Neural progenitor cell (in vitro differentiated cells): Measurements from ENCODE around the gene MYL12A.

ENCODE experiments used
- CTCF ChIP-seq: fragments of 200-600 bp; sonication (generic); IDR thresholded peaks from 2 replicates; pipeline ENCODE4 v1.5.1; 2017; ENCODE audit warnings: antibody characterized with exemption, mild to moderate bottlenecking
- EZH2 ChIP-seq: fragments of 200-600 bp; sonication (generic); IDR thresholded peaks from 2 replicates; pipeline ENCODE4 v1.6.1; 2017; ENCODE audit warnings: antibody characterized with exemption, mild to moderate bottlenecking, moderate library complexity
- EZH2phosphoT487 ChIP-seq: fragments of 200-600 bp; sonication (generic); IDR thresholded peaks from 2 replicates; pipeline ENCODE4 v1.6.1; 2017; ENCODE audit warnings: antibody characterized with exemption

DNA sequence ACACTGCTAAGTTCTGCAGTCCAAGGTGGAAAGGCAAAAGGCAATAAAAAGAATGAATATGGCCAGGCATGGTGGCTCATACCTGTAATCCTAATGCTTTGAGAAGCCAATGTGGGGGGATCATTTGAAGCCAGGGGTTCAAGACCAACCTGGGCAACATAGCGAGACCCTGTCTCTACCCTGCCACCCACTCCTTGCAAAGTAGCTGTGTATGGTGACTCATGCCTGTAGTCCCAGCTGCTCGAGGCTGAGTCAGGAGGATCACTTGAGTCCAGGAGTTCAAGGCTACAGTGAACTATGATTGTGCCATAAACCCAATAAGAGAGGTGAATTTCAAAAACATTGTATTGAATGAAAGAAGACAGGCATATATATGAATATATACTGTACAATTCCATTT lies 16.8 kb downstream of the MYL12A start:
- no peak for TF ChIP-seq CTCF
- no peak for TF ChIP-seq EZH2
- no peak for TF ChIP-seq EZH2phosphoT487
